Gastrocnemius medialis (tissue), 4 donors: ENCODE results near the gene BTBD3.

Experiments used
- CTCF ChIP-seq, 5 experiments: fragments of 450-650 bp in 3 of 5; fragments of 200-600 bp in 2 of 5; sonication (generic) in 2 of 5; IDR thresholded peaks in 4 of 5; conservative IDR thresholded peaks in 1 of 5; 1 replicate in 4 of 5; 2 replicates in 1 of 5; pipeline ENCODE4 v1.5.1; 2016 to 2019; ENCODE audit warnings: antibody characterized with exemption in 5 of 5, mild to moderate bottlenecking in 3 of 5, moderate library complexity in 3 of 5
- POLR2A ChIP-seq, 2 donors: fragments of 450-650 bp; IDR thresholded peaks; one replicate each; pipeline ENCODE4 v1.6.1; 2017; ENCODE audit warnings: antibody characterized with exemption in 2 of 2, mild to moderate bottlenecking in 2 of 2, moderate library complexity in 2 of 2

DNA sequence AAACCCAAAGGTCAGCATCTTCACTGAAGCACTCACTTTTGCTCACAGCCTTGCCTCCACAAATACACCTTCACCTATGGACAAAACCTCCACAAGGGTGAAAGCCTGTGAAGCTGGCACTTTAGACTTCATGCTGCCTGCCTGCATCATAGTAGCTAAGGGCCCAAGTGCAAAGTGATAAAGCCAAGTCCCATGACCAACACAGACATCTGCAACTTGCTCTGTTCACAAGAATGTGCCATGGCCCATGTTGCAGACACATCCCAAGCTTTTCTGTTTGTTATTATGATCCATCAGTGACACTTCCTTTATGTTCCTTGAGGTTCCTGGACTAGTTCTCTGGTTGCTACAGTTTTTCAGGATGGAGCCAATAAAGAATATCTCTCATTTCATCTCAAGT is 31.1 kb downstream of the BTBD3 start:
- TF ChIP-seq CTCF (IDR thresholded peaks at IDR 0.05 in 4 of 5, conservative IDR thresholded peaks at IDR 0.05 in 1 of 5) (no peak), POLR2A (IDR thresholded peaks at IDR 0.05) (no peak)
